Right hindlimb (tissue), 1 donor: ENCODE results near the gene ATP8A2.
"Not testable (repeated sequence)": the region's sequence is repeated elsewhere in the genome, so short reads cannot be mapped to it uniquely, and the experiment has no call there.

Source experiments
- DNase-seq: peaks from one replicate; pipeline ENCODE4 v3.0.0-alpha.2; 2018

ATP8A2 gene

GRCh38 chr13:25371875-25372283, at the start of gene ATP8A2:
TSS of gene ATP8A2 (plus strand) at chr13:25371974. CDS start at chr13:25372213, 239 bp downstream.
- DNase-seq: no peak

GRCh38 chr13:25324100-25324499, 47.7 kb upstream of the ATP8A2 start:
- no peak for DNase-seq

GRCh38 chr13:25329706-25330105, 42.1 kb upstream of the ATP8A2 start:
- no peak for DNase-seq

GRCh38 chr13:25330541-25330940, 41.2 kb upstream of the ATP8A2 start:
- DNase-seq: no peak

- DNase-seq: no peak
Observed at GRCh38 chr13:25335856-25336255, 35.9 kb upstream of the ATP8A2 start.

- DNase-seq: no peak
Observed at GRCh38 chr13:25345576-25345975, 26.2 kb upstream of the ATP8A2 start.

GRCh38 chr13:25347151-25347550, 24.6 kb upstream of the ATP8A2 start:
- no peak for DNase-seq

- DNase-seq: no peak
Observed at GRCh38 chr13:25351404-25351803, 20.4 kb upstream of the ATP8A2 start.

GRCh38 chr13:25352230-25352629, 19.5 kb upstream of the ATP8A2 start:
- no peak for DNase-seq

- no peak for DNase-seq
Observed at GRCh38 chr13:25352806-25353205, 19.0 kb upstream of the ATP8A2 start.

- DNase-seq: no peak
Observed at GRCh38 chr13:25353344-25353743, 18.4 kb upstream of the ATP8A2 start.

- no peak for DNase-seq
Observed at GRCh38 chr13:25354377-25354776, 17.4 kb upstream of the ATP8A2 start.

GRCh38 chr13:25360443-25360842, 11.3 kb upstream of the ATP8A2 start:
- DNase-seq: not testable (repeated sequence)

GRCh38 chr13:25365720-25366235, 6.0 kb upstream of the ATP8A2 start:
- DNase-seq: no peak

- no peak for DNase-seq
Observed at GRCh38 chr13:25371158-25371874, 458 bp upstream of the ATP8A2 start.

- no peak for DNase-seq
Observed at GRCh38 chr13:25372284-25373081, 709 bp downstream of the ATP8A2 start.

- no peak for DNase-seq
Observed at GRCh38 chr13:25375727-25376358, 4.1 kb downstream of the ATP8A2 start.

GRCh38 chr13:25377244-25377962, 5.6 kb downstream of the ATP8A2 start:
- no peak for DNase-seq

- no peak for DNase-seq
Observed at GRCh38 chr13:25378528-25378927, 6.8 kb downstream of the ATP8A2 start.

GRCh38 chr13:25379011-25379410, 7.2 kb downstream of the ATP8A2 start:
- no peak for DNase-seq

GRCh38 chr13:25380082-25380481, 8.3 kb downstream of the ATP8A2 start:
- no peak for DNase-seq

GRCh38 chr13:25380741-25381324, 9.1 kb downstream of the ATP8A2 start:
- no peak for DNase-seq
